SIG-M5 treated with dmso at 0.1 percent for 504 hours (cell line): ENCODE measurements around the gene DHRS7C.
A peak's percentile ranks its signal among the peaks of the same experiment; 100 is the strongest.

Experiments
- DNase-seq: peaks from one replicate; lab custom pipeline; 2025; ENCODE audit not compliant: unreplicated experiment; lab: John Stamatoyannopoulos, UW

Gene DHRS7C

GRCh38 chr17:9790889-9791876 is at the start of gene DHRS7C:
TSS of gene DHRS7C (minus strand) at chr17:9791592. CDS start at chr17:9791284, 308 bp downstream.
- no peak for DNase-seq

- no peak for DNase-seq
Observed at GRCh38 chr17:9839433-9839832, 48.0 kb upstream of the DHRS7C start.

- no peak for DNase-seq
Observed at GRCh38 chr17:9837551-9838471, 46.4 kb upstream of the DHRS7C start.

GRCh38 chr17:9833922-9834321 is 42.5 kb upstream of the DHRS7C start:
- no peak for DNase-seq

GRCh38 chr17:9830711-9831110 is 39.3 kb upstream of the DHRS7C start:
- DNase-seq, result no peak

- DNase-seq, result no peak
Observed at GRCh38 chr17:9829343-9829742, 38.0 kb upstream of the DHRS7C start.

- no peak for DNase-seq
Observed at GRCh38 chr17:9828296-9829295, 37.2 kb upstream of the DHRS7C start.

- no peak for DNase-seq
Observed at GRCh38 chr17:9825641-9826150, 34.3 kb upstream of the DHRS7C start, which contains the start of gene GLP2R. TSS of gene GLP2R (plus strand) at chr17:9825924. CDS start at chr17:9826064, 140 bp downstream.

GRCh38 chr17:9824797-9825338 is 33.5 kb upstream of the DHRS7C start:
- DNase-seq, result no peak

GRCh38 chr17:9824094-9824493 is 32.7 kb upstream of the DHRS7C start:
- no peak for DNase-seq

GRCh38 chr17:9821921-9822320 is 30.5 kb upstream of the DHRS7C start, which contains the start of gene GSG1L2:
TSS of gene GSG1L2 (minus strand) at chr17:9822079. CDS start at chr17:9822071, 8 bp downstream.
- DNase-seq, result no peak

GRCh38 chr17:9820448-9820847 is 29.1 kb upstream of the DHRS7C start:
- DNase-seq, result no peak

GRCh38 chr17:9818760-9819159 is 27.4 kb upstream of the DHRS7C start:
- no peak for DNase-seq

- DNase-seq, result peak; percentile 33
Observed at GRCh38 chr17:9817086-9817485, 25.7 kb upstream of the DHRS7C start.

- no peak for DNase-seq
Observed at GRCh38 chr17:9816472-9816871, 25.1 kb upstream of the DHRS7C start.

- DNase-seq, result no peak
Observed at GRCh38 chr17:9814337-9814945, 23.0 kb upstream of the DHRS7C start.

GRCh38 chr17:9813166-9813565 is 21.8 kb upstream of the DHRS7C start:
- DNase-seq, result no peak

GRCh38 chr17:9811537-9811936 is 20.1 kb upstream of the DHRS7C start:
- no peak for DNase-seq

- no peak for DNase-seq
Observed at GRCh38 chr17:9811086-9811485, 19.7 kb upstream of the DHRS7C start.
